HUDEP-2 (cell line): Measurements from ENCODE around the gene RPL10L.
A peak's percentile ranks its signal among the peaks of the same experiment; 100 is the strongest.

Experiments used
- DNase-seq, 76 experiments: peaks; one replicate each; lab custom pipeline; 2025; ENCODE audit not compliant: unreplicated experiment in 76 of 76; lab: John Stamatoyannopoulos, UW

Gene RPL10L

GRCh38 chr14:46651526-46652144 lies at the start of gene RPL10L:
Gene RPL10L (minus strand): TSS chr14:46651781. CDS start chr14:46651736, 45 bp downstream.
- peak in 1 of 76 experiments; percentile 2 for DNase-seq

GRCh38 chr14:46691819-46692218 lies 40.2 kb upstream of the RPL10L start:
- no peak for DNase-seq

GRCh38 chr14:46686652-46687051 lies 35.1 kb upstream of the RPL10L start:
- no peak for DNase-seq

GRCh38 chr14:46672128-46672527 lies 20.5 kb upstream of the RPL10L start:
- DNase-seq, result no peak

GRCh38 chr14:46663382-46663781 lies 11.8 kb upstream of the RPL10L start:
- DNase-seq, result no peak

- peak in 1 of 76 experiments; percentile 2 for DNase-seq
Observed at GRCh38 chr14:46661728-46662127, 10.1 kb upstream of the RPL10L start.

GRCh38 chr14:46653031-46653755 lies 1.6 kb upstream of the RPL10L start:
- no peak for DNase-seq

GRCh38 chr14:46646796-46647195 lies 4.8 kb downstream of the RPL10L start:
- no peak for DNase-seq

- DNase-seq, result no peak
Observed at GRCh38 chr14:46626876-46627275, 24.7 kb downstream of the RPL10L start.
